ENCODE data around the gene URI1.

The URI1 gene

DNA sequence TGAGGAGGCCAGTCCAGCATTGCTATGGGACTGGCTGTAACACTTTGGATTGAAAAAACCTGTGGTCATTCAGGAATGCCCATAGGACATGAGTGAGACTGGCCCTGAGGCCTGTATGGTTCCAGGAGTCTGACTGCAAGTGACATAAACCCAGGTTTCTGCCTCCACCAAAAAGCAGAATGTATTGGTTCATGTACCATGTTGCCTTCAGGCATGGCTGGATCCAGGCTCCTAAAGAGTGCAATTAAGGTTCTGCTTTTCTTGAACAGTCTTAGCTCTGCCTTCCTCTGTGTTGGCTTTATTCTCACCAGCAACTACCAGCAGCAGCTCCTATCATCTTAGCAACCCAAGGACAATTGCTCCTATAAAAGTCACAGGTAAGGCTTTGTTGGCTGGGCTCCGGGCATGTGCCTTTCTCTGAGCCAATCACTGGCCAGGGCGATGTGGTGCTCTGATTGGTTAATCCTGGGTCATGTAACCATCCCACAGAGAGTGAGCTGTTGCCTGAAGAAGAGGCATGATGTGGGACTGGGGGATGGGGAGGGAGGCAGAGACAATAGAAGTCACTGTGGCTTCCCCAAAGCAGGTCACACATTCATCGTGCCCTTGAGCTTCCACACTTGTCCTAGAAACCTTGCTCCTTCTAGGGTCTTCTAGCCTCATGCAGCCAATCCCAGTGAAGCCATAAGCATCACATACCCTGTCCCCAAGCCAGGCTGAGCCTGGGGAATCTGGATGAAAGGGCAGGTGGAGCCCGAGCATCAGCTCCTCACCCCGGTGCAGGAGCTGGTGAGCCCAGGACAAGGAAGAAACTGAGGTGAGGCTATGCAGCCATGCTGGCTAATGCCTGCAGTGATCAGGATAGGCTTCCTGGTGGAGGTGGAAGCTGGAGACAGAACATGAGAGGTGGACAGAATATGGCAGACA, 123.9 kb downstream of the URI1 start:
- Histone ChIP-seq H3K9me3 (ENCODE audit: control insufficient read depth, low read length) (no peaks in the 10 kb centered on the region), H3K36me3 (ENCODE audit: control insufficient read depth, insufficient read depth, low read length) (no peaks in the 10 kb centered on the region), H3K4me1 (ENCODE audit: control insufficient read depth, insufficient read depth, low read length, poor library complexity, severe bottlenecking) (no peaks in the 10 kb centered on the region), H3K4me3 (ENCODE audit: extremely low read depth, insufficient read depth, low read length, poor library complexity, severe bottlenecking) (no peak overlapping the region), H3K27ac (ENCODE audit: low read depth, low read length, severe bottlenecking) (no peak overlapping the region)
- 93 to 94% methylated on average over 4 of the region's 5 CpGs for WGBS, 2 experiments (ENCODE audit: insufficient coverage in 2 of 2)

Measured in mesodermal cell (in vitro differentiated cells).